Fibroblast of villous mesenchyme (primary cell): ENCODE results near the gene RABGAP1. TPM values are rescaled to one million over a fixed set of nuclear protein-coding genes. Genes with fewer than 3 reads are reported as not detected.

Experiments
- DNase-seq: peaks from one replicate; pipeline ENCODE4 v3.0.0-alpha.2; 2010; ENCODE audit warnings: low read depth
- H3K4me3 ChIP-seq: 2 replicates; pipeline ENCODE4 v1.5.1; 2011; ENCODE audit warnings: low read depth, mild to moderate bottlenecking, low read length
- CTCF ChIP-seq: IDR thresholded peaks from 2 replicates; pipeline ENCODE4 v1.5.1; 2012; ENCODE audit warnings: low read depth, mild to moderate bottlenecking, low read length; ENCODE audit not compliant: insufficient read depth
- total RNA-seq: library from RNA; depleted of rRNA; stranded (reverse); fragments of >200 nt; gene quantifications from 2 replicates; pipeline ENCODE4 v1.2.3, GENCODE V29; 2012

The RABGAP1 gene
- total RNA-seq, 1 donor = 60.9 TPM

GRCh38 chr9:122988920-122989621 is 48.3 kb downstream of the RABGAP1 start:
- H3K4me3 ChIP-seq = no peak overlapping the region
- DNase-seq = no peak
- TF ChIP-seq CTCF = no peak

DNA sequence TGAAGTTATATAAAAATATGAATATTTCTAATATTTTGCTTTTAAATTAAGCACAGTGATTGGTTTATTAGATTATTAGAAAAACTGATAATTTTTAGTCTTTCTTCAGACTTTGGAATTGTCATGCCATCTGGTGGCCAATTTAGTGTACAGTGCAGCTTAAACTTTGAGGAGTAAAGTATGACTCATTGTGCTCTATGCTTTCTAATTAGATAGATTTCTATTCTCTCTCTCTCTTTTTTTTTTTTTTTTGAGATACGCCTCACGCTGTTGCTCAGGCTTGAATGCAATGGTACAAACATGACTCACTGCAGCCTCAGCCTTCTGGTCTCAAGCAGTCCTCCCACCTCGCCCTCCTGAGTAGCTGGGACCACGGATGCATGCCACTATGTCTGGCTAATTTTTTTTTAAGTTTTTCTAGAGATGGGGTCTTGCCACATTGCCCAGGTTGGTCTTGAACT is 50.6 kb downstream of the RABGAP1 start:
- no peak overlapping the region for H3K4me3 ChIP-seq
- peak; percentile 83 for DNase-seq
- peak; percentile 68 for TF ChIP-seq CTCF

GRCh38 chr9:122996586-122996985 is 55.8 kb downstream of the RABGAP1 start:
- TF ChIP-seq CTCF = no peak
- no peak for DNase-seq
- H3K4me3 ChIP-seq = no peak overlapping the region

DNA sequence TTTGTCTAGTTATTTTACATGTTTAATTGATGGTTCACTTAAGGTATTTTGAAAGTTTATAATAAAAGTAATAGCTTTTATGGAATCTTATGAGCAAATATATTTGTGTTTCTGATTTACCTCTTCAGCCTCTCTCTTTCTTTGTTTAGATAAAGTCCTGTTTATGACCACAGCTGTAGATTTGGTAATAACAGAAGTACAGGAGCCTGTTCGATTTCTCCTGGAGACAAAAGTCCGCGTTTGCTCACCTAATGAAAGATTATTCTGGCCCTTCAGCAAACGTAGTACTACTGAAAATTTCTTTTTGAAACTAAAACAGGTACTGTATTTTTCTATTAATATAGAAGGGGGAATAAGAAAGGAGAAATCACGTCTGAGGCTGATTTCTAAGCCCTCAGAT is 57.6 kb downstream of the RABGAP1 start:
- TF ChIP-seq CTCF = no peak
- no peak for DNase-seq
- H3K4me3 ChIP-seq = no peak overlapping the region

GRCh38 chr9:123000371-123001068 is 59.7 kb downstream of the RABGAP1 start:
- no peak overlapping the region for H3K4me3 ChIP-seq
- no peak for DNase-seq
- no peak for TF ChIP-seq CTCF

DNA sequence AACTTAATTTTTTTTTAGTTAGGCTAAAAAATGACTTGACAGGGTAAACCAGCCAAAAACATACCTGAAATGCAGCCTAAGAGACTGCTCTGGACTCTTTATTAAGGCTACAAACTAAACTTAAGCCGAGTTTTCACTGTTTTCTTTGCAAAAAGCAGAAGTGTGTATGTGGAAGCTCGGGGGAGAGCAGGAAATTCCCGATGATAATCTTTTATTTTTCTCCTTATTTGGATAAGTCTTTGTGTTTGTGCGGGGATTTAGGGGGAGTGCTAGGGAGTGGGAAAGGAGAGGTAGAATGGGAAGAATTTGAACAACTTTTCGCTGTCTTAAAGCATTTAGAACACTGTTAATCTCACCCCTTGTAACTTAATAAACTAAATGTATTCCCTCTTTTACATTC is 61.9 kb downstream of the RABGAP1 start:
- DNase-seq = peak; percentile 34
- no peak for TF ChIP-seq CTCF
- H3K4me3 ChIP-seq = no peak overlapping the region

DNA sequence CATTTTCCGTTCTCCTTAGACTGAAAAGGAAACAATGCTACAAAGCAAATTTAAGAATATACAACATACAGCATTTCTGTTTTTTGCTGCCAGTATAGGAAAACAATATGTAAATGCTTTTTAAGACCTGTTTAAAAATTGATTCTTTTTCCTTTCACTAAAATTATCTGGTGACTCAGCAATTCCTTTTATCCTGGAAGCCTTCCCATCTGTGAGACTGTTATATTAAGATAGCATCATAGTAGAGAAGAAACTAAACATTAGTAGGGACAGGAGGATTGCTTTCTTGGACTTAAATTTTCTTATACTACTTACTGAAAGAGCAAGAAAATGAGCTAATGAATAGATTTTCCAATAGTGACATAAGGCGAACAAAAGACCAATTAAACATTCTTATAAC is 62.6 kb downstream of the RABGAP1 start:
- H3K4me3 ChIP-seq = no peak overlapping the region
- TF ChIP-seq CTCF = no peak
- DNase-seq = peak; percentile 51
